DMS 273 treated with DMSO at 0.1 percent for 48 hours (cell line): Measurements from ENCODE around the gene PFKFB2.

Experiments used
- DNase-seq: peaks from one replicate; lab custom pipeline; 2025; lab: John Stamatoyannopoulos, UW

Gene PFKFB2

GRCh38 chr1:207089627-207090355 is 36.7 kb downstream of the PFKFB2 start:
- DNase-seq: no peak

GRCh38 chr1:207091200-207091908 is 38.3 kb downstream of the PFKFB2 start:
- no peak for DNase-seq

- no peak for DNase-seq
Measured at GRCh38 chr1:207093944-207094343, 40.9 kb downstream of the PFKFB2 start.

GRCh38 chr1:207097871-207098324 is 44.8 kb downstream of the PFKFB2 start:
- DNase-seq: no peak

GRCh38 chr1:207101720-207102119 is 48.6 kb downstream of the PFKFB2 start:
- no peak for DNase-seq

- DNase-seq: no peak
Measured at GRCh38 chr1:207102146-207102545, 49.1 kb downstream of the PFKFB2 start.

- no peak for DNase-seq
Measured at GRCh38 chr1:207102659-207103058, 49.6 kb downstream of the PFKFB2 start.

- DNase-seq: no peak
Measured at GRCh38 chr1:207103892-207104373, 50.9 kb downstream of the PFKFB2 start, which contains the start of gene C4BPA. TSS of gene C4BPA (plus strand) at chr1:207104233. CDS start at chr1:207113026, 8,793 bp downstream.

- DNase-seq: no peak
Measured at GRCh38 chr1:207109004-207109403, 55.9 kb downstream of the PFKFB2 start.

- no peak for DNase-seq
Measured at GRCh38 chr1:207112616-207113296, 59.7 kb downstream of the PFKFB2 start.

- DNase-seq: no peak
Measured at GRCh38 chr1:207115269-207115668, 62.2 kb downstream of the PFKFB2 start.

- no peak for DNase-seq
Measured at GRCh38 chr1:207124389-207124788, 71.3 kb downstream of the PFKFB2 start.

- no peak for DNase-seq
Measured at GRCh38 chr1:207128336-207128921, 75.4 kb downstream of the PFKFB2 start.

- no peak for DNase-seq
Measured at GRCh38 chr1:207129053-207129452, 76.0 kb downstream of the PFKFB2 start.
